ENCODE data around the gene RPL38.

The RPL38 gene

GRCh38 chr17:74203439-74204240 lies at the start of gene RPL38:
RPL38 (plus strand) TSS chr17:74203678; CDS start chr17:74203956, 278 bp downstream.
- DNase-seq (ENCODE audit: low spot score): peak; percentile 96

GRCh38 chr17:74153821-74154430 lies 49.6 kb upstream of the RPL38 start:
- DNase-seq (ENCODE audit: low spot score): no peak

- no peak for DNase-seq (ENCODE audit: low spot score)
Observed at GRCh38 chr17:74156878-74157277, 46.6 kb upstream of the RPL38 start.

- no peak for DNase-seq (ENCODE audit: low spot score)
Observed at GRCh38 chr17:74157366-74157765, 46.1 kb upstream of the RPL38 start.

- DNase-seq (ENCODE audit: low spot score): no peak
Observed at GRCh38 chr17:74158761-74159160, 44.7 kb upstream of the RPL38 start.

GRCh38 chr17:74159226-74159840 lies 44.1 kb upstream of the RPL38 start:
- DNase-seq (ENCODE audit: low spot score): no peak

- no peak for DNase-seq (ENCODE audit: low spot score)
Observed at GRCh38 chr17:74160656-74161502, 42.6 kb upstream of the RPL38 start.

GRCh38 chr17:74161503-74161875 lies 42.0 kb upstream of the RPL38 start:
- no peak for DNase-seq (ENCODE audit: low spot score)

- DNase-seq (ENCODE audit: low spot score): no peak
Observed at GRCh38 chr17:74163271-74163821, 40.1 kb upstream of the RPL38 start.

GRCh38 chr17:74163836-74164235 lies 39.6 kb upstream of the RPL38 start:
- no peak for DNase-seq (ENCODE audit: low spot score)

- DNase-seq (ENCODE audit: low spot score): no peak
Observed at GRCh38 chr17:74164446-74165045, 38.9 kb upstream of the RPL38 start.

GRCh38 chr17:74165797-74166365 lies 37.6 kb upstream of the RPL38 start:
- DNase-seq (ENCODE audit: low spot score): no peak

GRCh38 chr17:74170924-74171323 lies 32.6 kb upstream of the RPL38 start:
- no peak for DNase-seq (ENCODE audit: low spot score)

GRCh38 chr17:74172700-74173099 lies 30.8 kb upstream of the RPL38 start:
- DNase-seq (ENCODE audit: low spot score): no peak

GRCh38 chr17:74176546-74177001 lies 26.9 kb upstream of the RPL38 start:
- peak; percentile 16 for DNase-seq (ENCODE audit: low spot score)

- DNase-seq (ENCODE audit: low spot score): no peak
Observed at GRCh38 chr17:74177018-74177450, 26.4 kb upstream of the RPL38 start.

GRCh38 chr17:74179576-74179975 lies 23.9 kb upstream of the RPL38 start:
- DNase-seq (ENCODE audit: low spot score): no peak

- DNase-seq (ENCODE audit: low spot score): no peak
Observed at GRCh38 chr17:74180336-74180735, 23.1 kb upstream of the RPL38 start.

GRCh38 chr17:74181341-74181740 lies 22.1 kb upstream of the RPL38 start:
- DNase-seq (ENCODE audit: low spot score): no peak

GRCh38 chr17:74182041-74182723 lies 21.3 kb upstream of the RPL38 start:
- no peak for DNase-seq (ENCODE audit: low spot score)
